ENCODE results near the gene GSG1L.
"Not testable (repeated sequence)": the region's sequence is repeated elsewhere in the genome, so short reads cannot be mapped to it uniquely, and the experiment has no call there.

GSG1L gene

DNA sequence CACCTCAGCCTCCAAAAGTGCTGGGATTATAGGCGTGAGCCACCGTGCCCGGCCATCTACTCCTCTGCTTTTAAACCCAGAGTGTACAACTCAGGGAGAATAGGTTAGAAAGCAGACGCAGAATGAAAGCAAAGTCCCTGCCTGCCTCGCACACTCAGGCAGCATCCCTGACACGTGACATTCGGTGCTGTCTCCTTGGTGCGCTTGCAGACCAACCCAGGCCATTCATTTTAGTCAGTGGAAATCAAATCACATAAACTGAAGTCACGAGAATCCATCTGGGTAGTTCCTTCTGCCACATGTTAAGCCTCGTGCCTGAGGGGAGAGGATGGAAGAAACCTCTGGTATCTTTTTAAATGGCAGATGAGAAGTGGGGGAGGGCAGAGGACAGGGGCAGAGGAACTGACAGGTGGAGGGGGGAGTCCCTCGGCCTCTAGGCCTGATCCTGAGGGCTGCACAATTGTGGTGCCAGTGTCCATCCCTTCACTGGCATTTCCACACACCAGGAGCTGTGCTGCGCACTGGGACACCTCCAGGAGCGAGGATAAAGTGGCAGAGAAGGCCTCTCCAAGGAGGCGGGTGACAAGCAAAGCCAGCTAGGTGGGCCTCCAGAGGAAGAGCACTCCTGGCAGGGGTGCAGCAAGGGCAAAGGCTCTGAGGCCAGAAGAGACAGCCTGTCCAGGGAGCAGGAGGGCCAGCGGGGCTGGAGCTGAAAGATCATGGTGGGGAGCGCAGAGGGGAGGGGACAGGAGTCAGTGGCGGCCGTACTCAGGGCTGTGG is 317.2 kb downstream of the GSG1L start:
- TF ChIP-seq, protein P1, sequence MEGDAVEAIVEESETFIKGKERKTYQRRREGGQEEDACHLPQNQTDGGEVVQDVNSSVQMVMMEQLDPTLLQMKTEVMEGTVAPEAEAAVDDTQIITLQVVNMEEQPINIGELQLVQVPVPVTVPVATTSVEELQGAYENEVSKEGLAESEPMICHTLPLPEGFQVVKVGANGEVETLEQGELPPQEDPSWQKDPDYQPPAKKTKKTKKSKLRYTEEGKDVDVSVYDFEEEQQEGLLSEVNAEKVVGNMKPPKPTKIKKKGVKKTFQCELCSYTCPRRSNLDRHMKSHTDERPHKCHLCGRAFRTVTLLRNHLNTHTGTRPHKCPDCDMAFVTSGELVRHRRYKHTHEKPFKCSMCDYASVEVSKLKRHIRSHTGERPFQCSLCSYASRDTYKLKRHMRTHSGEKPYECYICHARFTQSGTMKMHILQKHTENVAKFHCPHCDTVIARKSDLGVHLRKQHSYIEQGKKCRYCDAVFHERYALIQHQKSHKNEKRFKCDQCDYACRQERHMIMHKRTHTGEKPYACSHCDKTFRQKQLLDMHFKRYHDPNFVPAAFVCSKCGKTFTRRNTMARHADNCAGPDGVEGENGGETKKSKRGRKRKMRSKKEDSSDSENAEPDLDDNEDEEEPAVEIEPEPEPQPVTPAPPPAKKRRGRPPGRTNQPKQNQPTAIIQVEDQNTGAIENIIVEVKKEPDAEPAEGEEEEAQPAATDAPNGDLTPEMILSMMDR (IDR thresholded peaks at IDR 0.05; ENCODE audit: low read depth, low read length): no peak
- no peak overlapping the region for H3K4me3 ChIP-seq (replicated peaks in 1 of 2; ENCODE audit: low read depth in 2 of 2, low read length in 2 of 2)
- no peak for DNase-seq (ENCODE audit: low read depth in 2 of 2)

DNA sequence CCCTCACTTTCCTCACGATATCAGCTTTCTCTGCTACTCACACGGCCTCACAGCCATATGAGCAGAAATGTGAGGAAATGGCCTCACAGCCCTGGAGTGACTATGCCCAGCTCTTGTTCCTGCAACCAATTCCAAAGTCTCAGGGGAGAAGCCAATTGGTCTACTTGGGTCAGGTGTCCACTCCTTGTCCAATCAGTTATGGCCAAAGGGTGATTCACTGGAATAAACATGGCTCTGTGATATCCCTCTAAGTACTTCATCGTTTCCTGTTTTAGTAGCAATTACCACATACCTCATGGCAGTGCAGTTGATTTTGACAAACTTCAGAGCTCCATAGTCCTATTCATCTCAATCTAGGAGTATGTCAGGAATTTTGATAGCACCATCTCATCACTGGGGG is 318.2 kb downstream of the GSG1L start:
- TF ChIP-seq, protein P1 (IDR thresholded peaks at IDR 0.05; ENCODE audit: low read depth, low read length): no peak
- peak; percentile 46 to 72 for DNase-seq (ENCODE audit: low read depth in 2 of 2)

DNA sequence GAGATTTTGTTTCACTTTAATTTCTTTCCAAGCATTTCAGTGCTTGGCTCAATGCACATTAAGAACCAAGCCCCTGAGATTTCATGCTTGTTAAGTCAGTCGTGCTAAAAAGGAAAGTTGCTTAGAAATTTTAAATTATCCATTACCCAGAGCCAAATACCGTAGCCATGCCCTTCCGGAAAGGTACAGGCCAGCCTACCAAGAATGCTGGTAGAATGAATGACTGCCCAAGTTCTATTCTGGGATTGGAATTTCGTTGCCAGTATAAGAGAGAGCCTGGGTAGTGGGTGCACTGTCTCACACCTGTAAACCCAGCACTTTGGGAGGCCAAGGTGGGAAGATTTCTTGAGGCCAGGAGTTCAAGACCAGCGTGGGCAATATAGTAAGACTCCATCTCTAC is 319.6 kb downstream of the GSG1L start:
- H3K4me3 ChIP-seq (replicated peaks in 1 of 2; ENCODE audit: low read depth in 2 of 2, low read length in 2 of 2): no peak overlapping the region
- TF ChIP-seq, protein P1 (IDR thresholded peaks at IDR 0.05; ENCODE audit: low read depth, low read length): no peak
- DNase-seq (ENCODE audit: low read depth in 2 of 2): no peak

More for the DNA sequence above, 318.2 kb downstream of the GSG1L start:
- no peak overlapping the region for H3K4me3 ChIP-seq (replicated peaks in 1 of 2; ENCODE audit: low read depth in 2 of 2, low read length in 2 of 2)

DNA sequence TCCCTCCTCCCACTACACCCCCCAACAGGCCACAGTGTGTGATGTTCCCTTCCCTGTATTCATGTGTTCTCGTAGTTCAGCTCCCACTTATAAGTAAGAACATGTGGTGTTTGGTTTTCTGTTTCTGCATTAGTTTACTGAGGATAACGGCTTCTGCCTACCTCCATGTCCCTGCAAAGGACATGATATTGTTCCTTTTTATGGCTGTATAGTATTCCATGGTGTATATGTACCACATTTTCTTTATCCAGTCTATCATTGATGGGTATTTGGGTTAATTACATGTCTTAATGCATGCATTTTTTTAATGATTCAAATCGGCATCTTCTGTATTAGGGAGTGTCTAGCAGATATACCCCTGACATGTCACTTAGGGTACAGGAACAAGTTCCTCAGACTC is 320.5 kb downstream of the GSG1L start:
- H3K4me3 ChIP-seq (replicated peaks in 1 of 2; ENCODE audit: low read depth in 2 of 2, low read length in 2 of 2); DNase-seq (ENCODE audit: low read depth in 2 of 2): not testable (repeated sequence)

DNA sequence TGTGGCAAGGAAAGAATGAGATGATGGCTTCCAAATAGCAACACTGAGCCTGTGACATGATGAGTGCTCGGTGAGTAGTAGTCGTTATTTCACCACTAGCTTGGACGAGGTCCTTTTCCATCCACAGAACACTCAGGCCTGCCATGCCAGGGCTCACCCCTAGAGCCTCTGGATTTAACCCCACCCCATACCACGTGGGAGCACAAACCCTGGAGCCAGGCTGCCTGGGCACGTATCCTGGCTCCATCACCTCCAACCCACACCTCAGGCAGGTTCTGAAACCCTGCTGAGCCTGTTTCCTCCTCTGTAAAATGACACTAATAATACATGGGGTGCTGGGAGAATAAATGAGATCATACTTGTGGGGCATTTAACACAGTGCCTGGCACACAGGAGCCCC is 321.2 kb downstream of the GSG1L start:
- no peak overlapping the region for H3K4me3 ChIP-seq (replicated peaks in 1 of 2; ENCODE audit: low read depth in 2 of 2, low read length in 2 of 2)
- no peak for DNase-seq (ENCODE audit: low read depth in 2 of 2)
- TF ChIP-seq, protein P1 (IDR thresholded peaks at IDR 0.05; ENCODE audit: low read depth, low read length): no peak

DNA sequence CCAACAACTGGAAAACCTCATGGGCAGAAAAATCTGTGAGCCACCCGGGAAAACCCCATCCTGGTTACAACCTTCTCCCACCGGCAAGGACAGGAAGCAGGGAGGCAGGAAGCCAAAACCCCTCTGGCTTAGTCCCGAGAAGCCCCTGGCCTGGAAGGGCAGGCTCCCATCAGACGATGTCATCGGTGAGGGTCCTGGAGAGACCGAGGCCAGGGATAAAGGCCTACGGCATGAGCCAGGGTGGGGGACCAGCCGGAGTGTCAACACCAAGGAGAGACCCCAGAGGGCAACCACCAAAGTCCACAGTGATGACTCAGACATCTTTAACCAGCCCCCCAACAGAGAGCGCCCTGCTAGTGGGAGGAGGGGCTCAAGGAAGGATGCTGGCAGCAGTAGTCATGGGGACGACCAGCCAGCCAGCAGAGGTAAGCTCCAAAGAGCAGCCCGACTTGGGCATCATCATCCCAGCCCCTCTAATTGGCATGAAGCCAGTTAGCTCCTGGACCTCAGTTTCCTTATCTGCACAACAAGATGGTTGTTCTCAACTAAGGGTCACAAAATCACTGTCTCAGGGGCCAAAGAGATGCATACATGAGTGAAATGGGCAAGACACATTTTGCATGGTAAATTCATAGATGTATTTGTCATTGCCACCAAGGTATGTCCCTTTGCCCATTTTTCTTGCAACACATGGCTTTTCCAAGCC is 322.9 kb downstream of the GSG1L start:
- TF ChIP-seq, protein P1 (IDR thresholded peaks at IDR 0.05; ENCODE audit: low read depth, low read length): no peak

DNA sequence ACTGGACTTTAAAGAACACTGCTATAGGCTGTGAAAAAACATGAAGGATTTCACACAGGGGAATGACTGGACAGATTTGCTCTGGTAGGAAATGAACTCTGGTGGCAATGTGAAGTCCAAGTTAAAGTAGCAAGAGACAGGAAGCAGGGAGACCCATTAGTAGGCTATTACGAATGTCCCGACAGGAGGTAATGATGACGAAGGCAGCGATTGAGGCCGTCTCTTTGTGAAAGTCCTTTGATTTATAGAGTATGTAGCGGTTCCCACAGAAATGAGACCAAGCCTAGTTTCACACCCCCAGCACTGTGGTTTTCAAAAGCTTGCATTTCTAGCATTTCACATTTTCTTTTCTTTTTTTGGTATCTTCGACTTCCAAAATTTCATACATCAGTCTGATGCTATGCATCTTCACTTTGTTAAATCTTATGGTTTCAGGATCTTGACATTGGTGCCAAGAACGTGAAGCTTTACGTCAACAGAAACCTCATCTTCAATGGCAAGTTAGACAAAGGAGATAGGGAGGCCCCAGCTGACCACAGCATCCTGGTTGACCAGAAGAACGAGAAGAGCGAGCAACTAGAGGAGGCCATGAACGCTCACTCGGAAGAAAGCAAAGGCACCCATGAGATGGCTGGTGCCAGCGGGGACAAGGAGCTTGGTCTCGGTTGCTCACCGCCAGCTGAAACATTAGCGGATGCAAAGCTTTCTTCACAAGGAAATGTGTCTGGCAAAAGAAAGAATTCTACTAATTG is 323.7 kb downstream of the GSG1L start:
- no peak overlapping the region for H3K4me3 ChIP-seq (replicated peaks in 1 of 2; ENCODE audit: low read depth in 2 of 2, low read length in 2 of 2)
- TF ChIP-seq, protein P1 (IDR thresholded peaks at IDR 0.05; ENCODE audit: low read depth, low read length): no peak
- DNase-seq (ENCODE audit: low read depth in 2 of 2): no peak

More for the DNA sequence above, 322.9 kb downstream of the GSG1L start:
- DNase-seq (ENCODE audit: low read depth in 2 of 2): no peak
- H3K4me3 ChIP-seq (replicated peaks in 1 of 2; ENCODE audit: low read depth in 2 of 2, low read length in 2 of 2): no peak overlapping the region
